AG04450 (cell line): ENCODE results near the gene GCN1. TPM values are rescaled to one million over a fixed set of nuclear protein-coding genes. Genes with fewer than 3 reads are reported as not detected.

Experiments
- CTCF ChIA-PET: fragments of 300-600, 350-600 bp; formaldehyde crosslinking; extraction: SDS; loops from one replicate; lab custom pipeline; 2022; ENCODE audit warnings: antibody characterized with exemption, inconsistent platforms; lab: Charles Lee
- POLR2A ChIA-PET: fragments of 350-600 bp; formaldehyde crosslinking; extraction: SDS; loops from one replicate; lab custom pipeline; 2021; ENCODE audit warnings: antibody characterized with exemption, inconsistent platforms; lab: Yijun Ruan, JAX
- DNase-seq: peaks from one replicate; pipeline ENCODE4 v3.0.0-alpha.2; 2011; ENCODE audit warnings: low read depth, low spot score
- H3K27ac ChIP-seq: one replicate; pipeline ENCODE4 v1.5.1; 2012; ENCODE audit warnings: low read depth, low read length, control low read depth
- H3K27me3 ChIP-seq: one replicate; pipeline ENCODE4 v1.6.0; 2012; ENCODE audit warnings: low read length; ENCODE audit not compliant: control insufficient read depth, insufficient read depth
- H3K4me3 ChIP-seq: 2 replicates; pipeline ENCODE4 v1.5.1; 2011; ENCODE audit warnings: mild to moderate bottlenecking, low read depth, low read length, control low read depth
- H3K9me3 ChIP-seq: 2 replicates; pipeline ENCODE4 v1.5.1; 2012; ENCODE audit warnings: low read length; ENCODE audit not compliant: control insufficient read depth, insufficient read depth
- polyA plus RNA-seq: library from polyadenylated mRNA; depleted of rRNA; stranded (reverse); fragments of >200 nt; gene quantifications from 2 replicates; pipeline ENCODE4 v1.2.3, GENCODE V29; 2011
- TF ChIP-seq, protein P1 (sequence below): IDR thresholded peaks from 2 replicates; pipeline ENCODE4 v1.5.1; 2011; ENCODE audit warnings: low read depth, low read length, control low read depth, inconsistent platforms

The GCN1 gene
- polyA plus RNA-seq, 1 experiment = 44.5 TPM

DNA sequence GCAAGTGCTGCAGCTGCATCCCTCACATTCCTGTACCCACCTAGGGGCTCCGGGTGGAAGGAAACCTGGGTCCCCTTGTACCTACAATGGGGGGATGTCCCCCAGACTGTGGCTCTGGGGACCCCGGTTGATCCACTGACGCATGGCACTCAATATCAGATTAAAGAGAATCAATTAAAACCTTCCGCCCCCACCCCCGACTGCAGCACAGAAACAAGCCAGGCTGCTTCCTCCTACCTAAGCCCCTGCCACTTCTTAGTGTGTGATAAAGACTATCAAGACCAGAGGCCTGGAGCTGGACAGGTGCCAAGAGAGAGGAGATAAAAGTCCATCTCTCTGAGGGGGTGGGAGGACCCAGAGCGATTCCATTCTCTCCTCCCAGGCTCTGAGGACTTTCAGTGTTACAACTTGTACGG lies 34.6 kb upstream of the GCN1 start:
- POLR2A ChIA-PET = interaction anchor here (1.2 to 9.2 kb wide), 5 partner anchors 12 to 73 kb away, joined by 3 to 245 read pairs (median 118); partner anchors contain the start of genes PXN, RNU4-1, RNU4-2 and RPLP0
- Histone ChIP-seq H3K27ac (peak overlapping the region; percentile 99), H3K27me3 (no peaks in the 10 kb centered on the region), H3K9me3 (no peaks in the 10 kb centered on the region), H3K4me3 (no peak overlapping the region)
- no peak for DNase-seq
- CTCF ChIA-PET = interaction anchor here (0.6 to 15.6 kb wide), 17 partner anchors 10 to 73 kb away, joined by 3 to 685 read pairs (median 14); partner anchors contain the start of genes PXN, RNU4-1, RNU4-2 and RPLP0
- TF ChIP-seq, protein P1, sequence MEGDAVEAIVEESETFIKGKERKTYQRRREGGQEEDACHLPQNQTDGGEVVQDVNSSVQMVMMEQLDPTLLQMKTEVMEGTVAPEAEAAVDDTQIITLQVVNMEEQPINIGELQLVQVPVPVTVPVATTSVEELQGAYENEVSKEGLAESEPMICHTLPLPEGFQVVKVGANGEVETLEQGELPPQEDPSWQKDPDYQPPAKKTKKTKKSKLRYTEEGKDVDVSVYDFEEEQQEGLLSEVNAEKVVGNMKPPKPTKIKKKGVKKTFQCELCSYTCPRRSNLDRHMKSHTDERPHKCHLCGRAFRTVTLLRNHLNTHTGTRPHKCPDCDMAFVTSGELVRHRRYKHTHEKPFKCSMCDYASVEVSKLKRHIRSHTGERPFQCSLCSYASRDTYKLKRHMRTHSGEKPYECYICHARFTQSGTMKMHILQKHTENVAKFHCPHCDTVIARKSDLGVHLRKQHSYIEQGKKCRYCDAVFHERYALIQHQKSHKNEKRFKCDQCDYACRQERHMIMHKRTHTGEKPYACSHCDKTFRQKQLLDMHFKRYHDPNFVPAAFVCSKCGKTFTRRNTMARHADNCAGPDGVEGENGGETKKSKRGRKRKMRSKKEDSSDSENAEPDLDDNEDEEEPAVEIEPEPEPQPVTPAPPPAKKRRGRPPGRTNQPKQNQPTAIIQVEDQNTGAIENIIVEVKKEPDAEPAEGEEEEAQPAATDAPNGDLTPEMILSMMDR = no peak

DNA sequence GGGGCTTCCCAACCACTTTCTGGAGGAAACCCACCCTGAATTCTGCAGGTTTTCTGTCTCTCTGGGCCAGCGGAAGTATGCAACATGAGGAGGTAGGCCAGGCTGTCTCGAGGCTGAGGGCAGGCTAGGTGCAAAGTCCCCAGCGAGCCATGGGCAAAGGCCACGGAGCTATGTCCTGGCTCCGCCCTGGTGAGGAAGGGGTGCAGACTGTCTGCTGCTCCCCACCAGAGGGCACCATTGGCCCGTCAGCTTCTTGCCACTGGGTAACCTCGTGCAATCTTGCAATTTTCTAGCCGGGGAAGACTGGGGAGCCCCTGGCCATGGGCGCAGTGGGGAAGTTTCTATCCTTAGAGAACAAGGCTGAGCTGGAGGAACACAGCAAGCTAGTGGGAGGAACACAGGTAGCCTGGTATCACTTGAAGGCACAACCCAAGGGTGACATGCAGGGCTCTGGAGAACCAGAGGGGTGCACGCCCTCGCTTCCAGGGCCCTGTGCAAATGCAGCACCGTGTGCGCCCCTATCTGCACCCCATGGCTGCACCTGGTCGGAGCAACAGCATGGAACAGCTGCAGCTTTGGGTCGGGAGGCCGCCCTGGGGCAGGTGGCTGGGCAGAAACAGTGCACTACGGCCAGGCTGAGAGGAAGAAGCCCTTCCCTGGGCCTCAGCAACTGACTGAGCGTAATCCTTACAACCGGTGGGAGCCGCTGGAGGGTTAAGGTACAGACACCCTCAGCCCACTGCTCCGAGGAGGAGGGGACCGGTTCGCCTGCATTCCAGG lies 34.0 kb upstream of the GCN1 start:
- POLR2A ChIA-PET = interaction anchor here (0.9 to 9.2 kb wide), 7 partner anchors 12 to 109 kb away, joined by 3 to 245 read pairs (median 7); partner anchors contain the start of genes PXN, RNU4-1, RNU4-2 and RPLP0
- Histone ChIP-seq H3K27me3 (no peaks in the 10 kb centered on the region), H3K9me3 (no peaks in the 10 kb centered on the region), H3K4me3 (no peak overlapping the region; the same call in 1 of the 2 replicates), H3K27ac (peak overlapping the region; percentile 99)
- DNase-seq = peak; percentile 61
- CTCF ChIA-PET = interaction anchor here (0.5 to 15.6 kb wide), 29 partner anchors 10 to 110 kb away, joined by 3 to 685 read pairs (median 5); partner anchors contain the start of genes PXN, RNU4-1, RNU4-2 and RPLP0
- TF ChIP-seq, protein P1 = peak; percentile 95

DNA sequence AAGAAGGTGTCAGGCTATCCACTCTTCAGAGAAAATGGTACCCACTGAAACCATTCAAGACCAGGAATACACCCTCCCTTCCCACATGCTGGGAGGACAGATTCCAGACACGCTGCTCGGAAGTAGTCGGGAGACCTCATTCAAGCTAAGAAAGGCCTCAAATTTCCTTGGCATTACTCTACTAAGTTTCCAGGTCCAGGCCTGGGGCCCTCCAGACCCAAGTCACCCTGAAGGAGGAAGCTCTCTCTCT lies 33.5 kb upstream of the GCN1 start:
- CTCF ChIA-PET = interaction anchor here (0.5 to 15.6 kb wide), 28 partner anchors 9 to 111 kb away, joined by 3 to 685 read pairs (median 5); partner anchors contain the start of genes PXN, RNU4-1, RNU4-2 and RPLP0
- POLR2A ChIA-PET = interaction anchor here (0.9 to 9.2 kb wide), 7 partner anchors 11 to 108 kb away, joined by 3 to 245 read pairs (median 7); partner anchors contain the start of genes PXN, RNU4-1, RNU4-2 and RPLP0
- H3K27ac ChIP-seq = no peak overlapping the region

DNA sequence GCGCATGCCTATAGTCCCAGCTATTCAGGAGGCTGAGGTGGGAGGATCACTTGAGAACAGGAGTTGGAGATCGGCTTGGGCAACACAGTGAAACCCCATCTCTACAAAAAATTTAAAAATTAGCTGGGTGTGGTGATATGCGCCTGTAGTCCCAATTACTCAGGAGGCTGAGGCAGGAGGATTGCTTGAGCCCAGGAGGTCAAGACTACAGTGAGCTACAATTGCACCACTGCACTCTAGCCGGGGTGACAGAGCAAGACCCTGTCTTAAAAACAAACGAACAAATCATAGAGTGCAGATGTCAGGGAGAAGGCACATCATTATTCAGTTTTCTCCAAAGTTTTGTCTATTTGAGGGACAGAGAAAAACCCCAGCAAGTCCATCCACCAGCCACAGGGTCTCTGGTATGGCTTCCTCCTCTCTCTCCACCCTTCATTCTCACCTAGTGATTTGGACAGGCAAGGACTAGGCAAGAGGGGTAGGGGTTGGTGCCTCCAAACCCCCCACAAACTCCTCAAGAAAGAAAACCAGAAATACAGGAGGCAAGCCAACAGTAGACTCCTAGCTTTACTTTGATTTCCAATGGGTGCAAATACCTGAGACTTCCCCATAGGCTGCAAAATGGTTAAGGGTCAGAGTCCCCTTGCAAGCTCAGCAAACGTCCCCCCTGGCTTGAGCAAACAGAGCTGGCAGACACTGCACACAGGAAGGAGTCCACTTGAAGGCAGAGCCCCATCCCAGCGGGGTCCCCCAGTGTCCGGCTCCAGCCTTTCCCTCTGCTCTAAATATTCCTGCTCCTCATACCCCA lies 32.9 kb upstream of the GCN1 start:
- no peak overlapping the region for H3K27ac ChIP-seq
- H3K27me3 ChIP-seq = no peaks in the 10 kb centered on the region
- CTCF ChIA-PET = interaction anchor here (0.5 to 15.6 kb wide), 29 partner anchors 9 to 111 kb away, joined by 3 to 685 read pairs (median 5); partner anchors contain the start of genes PXN, RNU4-1, RNU4-2 and RPLP0
- no peak overlapping the region for H3K4me3 ChIP-seq
- no peak for DNase-seq
- POLR2A ChIA-PET = interaction anchor here (0.9 to 9.2 kb wide), 7 partner anchors 11 to 108 kb away, joined by 3 to 245 read pairs (median 7); partner anchors contain the start of genes PXN, RNU4-1, RNU4-2 and RPLP0
- TF ChIP-seq, protein P1 = no peak
- no peaks in the 10 kb centered on the region for H3K9me3 ChIP-seq

More for the DNA sequence above, 33.5 kb upstream of the GCN1 start:
- Histone ChIP-seq H3K27me3 (no peaks in the 10 kb centered on the region), H3K4me3 (no peak overlapping the region), H3K9me3 (no peaks in the 10 kb centered on the region)
- TF ChIP-seq, protein P1 = no peak
- DNase-seq = no peak
